ENCODE results near the gene EFNA4. TPM values are rescaled to one million over a fixed set of nuclear protein-coding genes. Genes with fewer than 3 reads are reported as not detected.

The EFNA4 gene
- total RNA-seq, 1 donor from 2014 or later = 10.7 TPM

DNA sequence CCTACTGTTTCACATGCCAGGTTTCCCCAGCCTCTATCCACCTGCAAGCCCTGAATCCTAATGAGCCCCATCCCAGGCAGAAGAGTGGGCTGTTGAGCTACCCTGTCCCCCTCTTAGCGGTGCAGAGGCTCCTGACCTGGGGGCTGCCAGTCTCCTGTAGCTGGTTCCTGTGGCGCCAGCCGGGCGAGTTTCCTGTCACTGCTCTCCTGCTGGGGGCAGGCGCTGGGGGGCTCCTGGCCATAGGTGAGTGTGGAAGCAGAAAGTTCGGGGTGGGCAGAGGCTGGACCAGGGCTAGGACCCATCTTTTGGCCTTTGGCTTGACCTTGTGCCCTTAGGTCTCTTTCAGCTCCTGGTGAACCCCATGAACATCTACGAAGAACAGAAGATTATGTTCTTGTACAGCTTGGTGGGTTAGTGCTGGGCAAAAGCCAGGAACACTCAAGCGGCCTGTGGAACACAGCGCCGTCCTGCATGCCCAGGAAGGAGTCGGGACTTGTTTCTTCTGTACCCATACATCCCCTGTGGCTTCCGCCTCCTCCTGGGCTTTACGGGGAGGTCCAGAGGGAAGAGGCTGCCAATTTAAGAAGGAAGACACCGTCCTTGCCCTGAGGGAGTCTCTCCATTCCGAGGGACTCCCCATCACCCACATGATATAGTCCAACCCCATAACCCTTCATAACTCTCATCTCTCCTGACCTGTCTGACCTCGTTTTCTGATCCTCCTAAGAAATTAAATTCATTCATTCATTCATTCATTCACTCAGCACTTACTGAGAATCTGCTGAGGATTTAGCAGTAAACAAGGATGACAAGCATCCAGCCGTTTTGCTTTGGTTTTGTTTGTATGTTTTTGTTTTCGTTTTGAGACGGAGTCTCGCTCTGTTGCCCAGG lies 29.0 kb upstream of the EFNA4 start:
- Mint-ChIP-seq H3K4me1 (peaks cover 13% of the 10 kb centered on the region), H3K4me3 (peak overlapping the region; percentile 34), H3K36me3 (no peaks in the 10 kb centered on the region), H3K27ac (peak overlapping the region; percentile 80), H3K27me3 (ENCODE audit: insufficient read depth, low read depth) (peaks cover 12% of the 10 kb centered on the region), H3K9me3 (no peaks in the 10 kb centered on the region)
- Histone ChIP-seq H3K79me2 (ENCODE audit: low read depth) (no peaks in the 10 kb centered on the region), H3K27ac (no peak overlapping the region), H3K9me3 (ENCODE audit: low read depth) (no peaks in the 10 kb centered on the region), H3K36me3 (no peaks in the 10 kb centered on the region), H3F3A (ENCODE audit: low read depth) (no peaks in the 10 kb centered on the region), H3K4me1 (peaks cover 12% of the 10 kb centered on the region), H3K4me3 (no peak overlapping the region), H3K9ac (no peak overlapping the region), H3K4me2 (no peak overlapping the region), H3K27me3 (no peaks in the 10 kb centered on the region), H4K20me1 (ENCODE audit: low read depth) (no peaks in the 10 kb centered on the region), H2AFZ (replicated peaks) (no peak overlapping the region)
- no peak for DNase-seq (ENCODE audit: low spot score)
- TF ChIP-seq EZH2 (IDR thresholded peaks at IDR 0.05) (no peak), EZH2phosphoT487 (IDR thresholded peaks at IDR 0.05) (no peak)
- TF ChIP-seq, protein P1, sequence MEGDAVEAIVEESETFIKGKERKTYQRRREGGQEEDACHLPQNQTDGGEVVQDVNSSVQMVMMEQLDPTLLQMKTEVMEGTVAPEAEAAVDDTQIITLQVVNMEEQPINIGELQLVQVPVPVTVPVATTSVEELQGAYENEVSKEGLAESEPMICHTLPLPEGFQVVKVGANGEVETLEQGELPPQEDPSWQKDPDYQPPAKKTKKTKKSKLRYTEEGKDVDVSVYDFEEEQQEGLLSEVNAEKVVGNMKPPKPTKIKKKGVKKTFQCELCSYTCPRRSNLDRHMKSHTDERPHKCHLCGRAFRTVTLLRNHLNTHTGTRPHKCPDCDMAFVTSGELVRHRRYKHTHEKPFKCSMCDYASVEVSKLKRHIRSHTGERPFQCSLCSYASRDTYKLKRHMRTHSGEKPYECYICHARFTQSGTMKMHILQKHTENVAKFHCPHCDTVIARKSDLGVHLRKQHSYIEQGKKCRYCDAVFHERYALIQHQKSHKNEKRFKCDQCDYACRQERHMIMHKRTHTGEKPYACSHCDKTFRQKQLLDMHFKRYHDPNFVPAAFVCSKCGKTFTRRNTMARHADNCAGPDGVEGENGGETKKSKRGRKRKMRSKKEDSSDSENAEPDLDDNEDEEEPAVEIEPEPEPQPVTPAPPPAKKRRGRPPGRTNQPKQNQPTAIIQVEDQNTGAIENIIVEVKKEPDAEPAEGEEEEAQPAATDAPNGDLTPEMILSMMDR (IDR thresholded peaks at IDR 0.05) = no peak

DNA sequence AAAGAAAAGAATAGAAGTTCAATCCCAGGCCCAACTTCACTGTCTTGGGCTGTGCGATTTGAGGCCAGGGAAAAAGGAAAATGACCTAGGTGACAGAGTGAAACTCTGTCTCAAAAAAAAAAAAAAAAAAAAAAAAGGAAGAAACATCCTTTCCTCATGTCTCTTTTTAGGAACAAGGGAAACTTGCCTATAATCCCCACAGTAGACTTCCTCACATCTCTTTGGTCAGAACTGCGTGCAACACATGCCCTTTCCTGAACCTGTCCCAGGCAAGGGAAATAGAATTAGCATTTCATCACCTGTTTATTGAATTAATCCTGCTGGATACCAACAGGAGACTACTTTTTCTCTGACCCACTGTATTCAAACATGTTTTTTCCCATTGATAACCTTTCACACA lies 27.6 kb upstream of the EFNA4 start:
- peaks cover 12% of the 10 kb centered on the region for H3K4me1 ChIP-seq
- no peak overlapping the region for H3K4me3 Mint-ChIP-seq
- peaks cover 12% of the 10 kb centered on the region for H3K27me3 Mint-ChIP-seq (ENCODE audit: insufficient read depth, low read depth)
- no peaks in the 10 kb centered on the region for H4K20me1 ChIP-seq (ENCODE audit: low read depth)
- no peaks in the 10 kb centered on the region for H3K9me3 Mint-ChIP-seq
- no peaks in the 10 kb centered on the region for H3F3A ChIP-seq (ENCODE audit: low read depth)
- no peaks in the 10 kb centered on the region for H3K9me3 ChIP-seq (ENCODE audit: low read depth)
- H3K36me3 ChIP-seq = no peaks in the 10 kb centered on the region
- no peak overlapping the region for H3K4me2 ChIP-seq
- no peak for DNase-seq (ENCODE audit: low spot score)
- H2AFZ ChIP-seq (replicated peaks) = no peak overlapping the region
- no peaks in the 10 kb centered on the region for H3K36me3 Mint-ChIP-seq
- H3K79me2 ChIP-seq (ENCODE audit: low read depth) = no peaks in the 10 kb centered on the region
- TF ChIP-seq EZH2phosphoT487 (IDR thresholded peaks at IDR 0.05) (no peak), EZH2 (IDR thresholded peaks at IDR 0.05) (no peak)
- TF ChIP-seq, protein P1 (IDR thresholded peaks at IDR 0.05) = no peak
- H3K27ac ChIP-seq = no peak overlapping the region
- peaks cover 13% of the 10 kb centered on the region for H3K4me1 Mint-ChIP-seq
- H3K27ac Mint-ChIP-seq = no peak overlapping the region
- no peak overlapping the region for H3K4me3 ChIP-seq
- no peak overlapping the region for H3K9ac ChIP-seq
- no peaks in the 10 kb centered on the region for H3K27me3 ChIP-seq

DNA sequence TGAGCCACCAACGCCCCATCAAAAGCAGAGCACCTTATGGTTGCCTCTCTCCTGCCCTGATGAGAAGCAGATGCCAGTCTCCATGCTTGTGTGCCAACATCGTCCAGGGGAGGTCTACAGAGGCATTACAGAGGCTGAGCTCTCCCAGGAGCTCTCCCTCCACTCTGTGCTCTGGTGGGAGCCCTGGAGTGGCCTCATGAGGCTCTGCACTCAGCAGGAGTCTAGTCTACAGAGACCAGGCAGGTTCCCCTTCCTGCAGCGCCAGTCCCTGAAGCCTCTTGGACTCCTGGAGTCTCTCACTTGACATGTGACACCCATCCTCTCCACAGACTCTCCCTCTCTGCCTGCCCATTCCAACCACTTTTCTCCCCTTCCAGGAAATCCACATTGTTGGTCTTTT lies 26.5 kb upstream of the EFNA4 start:
- no peaks in the 10 kb centered on the region for H3K79me2 ChIP-seq (ENCODE audit: low read depth)
- Mint-ChIP-seq H3K4me3 (no peak overlapping the region), H3K9me3 (no peaks in the 10 kb centered on the region), H3K27ac (no peak overlapping the region), H3K4me1 (peaks cover 13% of the 10 kb centered on the region), H3K36me3 (no peaks in the 10 kb centered on the region), H3K27me3 (ENCODE audit: insufficient read depth, low read depth) (peaks cover 10% of the 10 kb centered on the region)
- TF ChIP-seq EZH2phosphoT487 (IDR thresholded peaks at IDR 0.05) (no peak), EZH2 (IDR thresholded peaks at IDR 0.05) (no peak)
- TF ChIP-seq, protein P1 (IDR thresholded peaks at IDR 0.05) = no peak
- H3K36me3 ChIP-seq = no peaks in the 10 kb centered on the region
- no peaks in the 10 kb centered on the region for H3K27me3 ChIP-seq
- H3K27ac ChIP-seq = no peak overlapping the region
- peaks cover 12% of the 10 kb centered on the region for H3K4me1 ChIP-seq
- no peak overlapping the region for H3K9ac ChIP-seq
- DNase-seq (ENCODE audit: low spot score) = no peak
- no peak overlapping the region for H3K4me2 ChIP-seq
- H4K20me1 ChIP-seq (ENCODE audit: low read depth) = no peaks in the 10 kb centered on the region
- no peak overlapping the region for H3K4me3 ChIP-seq
- no peaks in the 10 kb centered on the region for H3F3A ChIP-seq (ENCODE audit: low read depth)
- no peak overlapping the region for H2AFZ ChIP-seq (replicated peaks)
- H3K9me3 ChIP-seq (ENCODE audit: low read depth) = no peaks in the 10 kb centered on the region
